GM18519 (cell line): ENCODE measurements around the gene CELA3B.
"Not testable (repeated sequence)": the region's sequence is repeated elsewhere in the genome, so short reads cannot be mapped to it uniquely, and the experiment has no call there.

Experiments used
- ATAC-seq: cut with Tn5 transposase; IDR thresholded peaks from one replicate; pipeline ENCODE4 v1.9.1; 2021; ENCODE audit warnings: mild to moderate bottlenecking, moderate library complexity; ENCODE audit not compliant: unreplicated experiment, low FRiP score

Gene CELA3B

DNA sequence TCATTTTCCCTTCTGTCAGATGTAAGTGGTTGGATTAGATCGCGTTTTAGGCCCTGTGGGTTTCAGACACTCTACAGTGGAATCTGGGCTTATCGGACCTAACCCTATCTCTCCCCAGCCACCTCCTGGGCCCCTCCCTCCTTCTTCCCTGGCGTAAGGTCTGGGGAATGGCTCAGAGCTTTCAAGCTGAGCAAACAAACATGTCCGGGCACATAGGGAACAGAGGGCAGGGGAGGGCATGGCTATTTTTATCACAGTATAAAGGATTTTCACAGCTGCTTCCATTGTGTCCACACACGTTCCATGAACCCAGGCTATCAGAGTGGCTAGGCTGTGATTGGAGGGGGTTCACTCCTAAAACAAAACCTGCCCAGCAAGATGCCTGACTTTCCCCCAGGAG is 2.1 kb upstream of the CELA3B start:
- not testable (repeated sequence) for ATAC-seq

DNA sequence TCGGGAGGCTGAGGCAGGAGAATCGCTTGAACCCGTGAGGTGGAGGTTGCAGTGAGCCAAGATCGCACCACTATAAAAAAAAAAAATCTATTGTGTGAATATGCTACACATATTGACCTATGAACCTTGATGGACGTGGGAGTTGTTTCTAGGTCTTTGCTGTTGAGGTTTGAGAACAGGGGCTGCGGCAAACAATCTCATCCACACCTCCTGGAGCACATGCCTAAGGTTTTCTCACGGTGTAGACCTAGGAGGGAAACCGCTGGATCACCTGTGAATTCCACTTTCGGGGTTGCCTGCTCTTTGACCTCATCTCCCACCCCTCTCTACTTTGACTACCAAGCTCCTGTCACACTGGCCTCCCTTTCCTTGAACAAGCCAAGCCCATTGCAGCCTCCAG is 1.5 kb upstream of the CELA3B start:
- not testable (repeated sequence) for ATAC-seq

DNA sequence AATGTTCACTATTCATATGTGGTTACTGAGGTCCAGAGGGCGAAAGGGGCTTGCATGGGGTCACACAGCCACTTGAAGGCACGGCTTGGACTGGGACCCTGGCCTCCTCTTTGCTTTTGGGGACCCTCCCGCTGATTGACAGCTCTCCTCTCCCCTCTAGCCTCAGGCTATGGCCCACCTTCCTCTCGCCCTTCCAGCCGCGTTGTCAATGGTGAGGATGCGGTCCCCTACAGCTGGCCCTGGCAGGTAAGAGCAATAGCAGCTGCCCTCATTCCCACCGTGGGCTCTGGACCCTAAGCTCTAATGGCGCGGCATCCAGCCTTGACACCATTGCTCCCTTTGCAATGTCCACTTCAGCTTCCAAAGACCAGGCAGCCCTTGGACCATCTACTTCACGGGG is 1.4 kb downstream of the CELA3B start:
- not testable (repeated sequence) for ATAC-seq

DNA sequence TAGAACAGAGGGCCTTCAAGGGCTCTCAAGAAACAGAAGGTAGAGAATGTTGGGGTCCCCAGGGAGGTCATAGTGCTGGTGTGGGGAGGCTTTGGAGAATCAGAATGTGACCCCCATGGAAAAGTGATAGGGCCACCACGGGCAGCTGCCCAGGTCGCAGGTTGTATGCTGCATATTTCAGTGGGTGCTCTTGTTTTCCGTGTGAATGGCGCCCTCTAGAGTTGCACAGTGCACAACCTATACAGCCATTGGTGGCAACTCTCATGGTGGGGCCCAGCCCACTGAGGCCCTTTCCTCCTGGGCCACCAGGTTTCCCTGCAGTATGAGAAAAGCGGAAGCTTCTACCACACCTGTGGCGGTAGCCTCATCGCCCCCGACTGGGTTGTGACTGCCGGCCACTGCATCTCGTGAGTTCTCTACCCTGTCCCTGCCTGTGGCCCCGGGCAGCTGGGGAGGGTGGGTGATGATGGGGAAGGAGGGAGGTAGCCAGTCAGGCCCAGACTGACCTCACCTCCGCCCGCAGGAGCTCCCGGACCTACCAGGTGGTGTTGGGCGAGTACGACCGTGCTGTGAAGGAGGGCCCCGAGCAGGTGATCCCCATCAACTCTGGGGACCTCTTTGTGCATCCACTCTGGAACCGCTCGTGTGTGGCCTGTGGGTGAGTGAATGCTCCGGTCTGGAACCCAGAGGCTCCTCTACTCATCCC is 3.8 kb downstream of the CELA3B start:
- not testable (repeated sequence) for ATAC-seq

DNA sequence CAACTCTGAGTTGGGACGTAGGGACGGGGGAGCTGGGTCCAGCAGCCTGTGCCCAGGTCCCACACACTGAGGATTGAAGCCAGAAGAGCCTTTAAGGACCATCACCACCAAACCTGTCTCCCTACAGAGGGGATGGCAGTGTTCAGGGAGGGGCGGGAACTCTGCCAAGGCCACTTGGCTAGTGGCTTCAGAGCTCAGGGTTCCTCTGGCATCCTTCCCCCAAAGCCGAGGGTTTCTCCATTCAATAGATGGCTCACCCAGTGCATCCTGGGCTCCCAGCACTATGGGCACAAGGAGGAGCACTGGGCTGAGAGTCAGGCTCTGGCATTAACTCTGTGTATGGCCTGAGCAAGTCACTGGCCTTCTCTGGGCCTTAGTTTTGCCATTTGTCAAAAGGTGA is 4.4 kb downstream of the CELA3B start:
- ATAC-seq = not testable (repeated sequence)

DNA sequence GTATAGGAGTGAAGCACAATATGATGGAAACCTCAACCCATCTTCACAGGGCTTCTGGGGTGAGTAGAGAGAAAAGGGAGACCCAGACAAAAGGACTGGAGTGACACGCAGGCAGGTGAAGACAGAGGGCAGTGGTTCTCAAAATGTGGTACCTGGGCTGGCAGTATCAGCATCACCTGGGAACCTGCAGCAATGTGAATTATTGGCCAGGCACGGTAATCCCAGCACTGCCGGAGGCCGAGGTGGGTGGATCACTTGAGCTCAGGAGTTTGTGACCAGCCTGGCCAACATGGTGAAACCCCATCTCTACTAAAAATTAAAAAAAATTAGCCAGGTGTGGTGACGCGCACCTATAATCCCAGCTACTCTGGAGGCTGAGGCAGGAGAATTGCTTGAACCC is 5.3 kb downstream of the CELA3B start:
- not testable (repeated sequence) for ATAC-seq

DNA sequence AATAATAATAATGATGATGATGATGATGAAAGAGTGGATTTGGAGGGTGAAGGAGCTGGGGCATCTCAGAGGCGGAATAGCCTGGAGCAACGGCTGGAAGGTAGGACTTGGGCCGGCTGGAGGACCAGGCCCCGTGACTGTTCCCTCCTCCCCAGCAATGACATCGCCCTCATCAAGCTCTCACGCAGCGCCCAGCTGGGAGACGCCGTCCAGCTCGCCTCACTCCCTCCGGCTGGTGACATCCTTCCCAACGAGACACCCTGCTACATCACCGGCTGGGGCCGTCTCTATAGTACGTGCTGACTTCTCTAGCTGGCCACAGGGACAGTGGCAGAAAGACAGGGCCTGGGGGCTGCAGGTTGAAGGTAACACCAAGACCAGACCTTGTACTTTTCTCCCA is 6.7 kb downstream of the CELA3B start:
- ATAC-seq = not testable (repeated sequence)

DNA sequence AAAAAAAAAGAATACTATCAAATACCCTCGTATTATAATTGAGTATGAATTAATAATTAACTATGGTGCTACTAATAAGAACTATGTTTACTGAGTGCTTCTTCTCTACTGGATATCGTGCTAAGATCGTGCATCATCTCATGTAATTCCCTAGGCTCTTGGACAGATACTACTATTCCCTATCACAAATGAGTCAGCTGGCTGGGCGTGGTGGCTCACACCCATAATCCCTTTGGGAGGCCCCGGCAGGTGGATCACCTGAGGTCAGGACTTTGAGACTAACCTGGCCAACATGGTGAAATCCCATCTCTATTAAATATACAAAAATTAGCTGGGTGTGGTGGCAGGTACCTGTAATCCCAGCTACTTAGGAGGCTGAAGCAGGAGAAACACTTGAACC is 9.1 kb downstream of the CELA3B start:
- ATAC-seq = not testable (repeated sequence)

DNA sequence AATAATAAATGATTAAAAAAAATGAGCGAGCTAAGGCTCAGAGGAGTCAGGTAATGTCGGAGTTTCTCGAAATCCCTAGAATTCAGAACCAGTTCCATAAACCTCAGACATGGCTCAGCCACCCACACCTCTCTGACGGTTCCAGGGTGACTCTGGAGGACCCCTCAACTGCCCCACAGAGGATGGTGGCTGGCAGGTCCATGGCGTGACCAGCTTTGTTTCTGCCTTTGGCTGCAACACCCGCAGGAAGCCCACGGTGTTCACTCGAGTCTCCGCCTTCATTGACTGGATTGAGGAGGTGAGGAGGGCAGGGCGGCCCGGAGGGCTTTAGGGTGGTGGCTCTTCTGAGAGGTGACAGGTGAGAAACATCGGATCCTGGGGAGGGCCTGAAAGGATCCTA is 9.6 kb downstream of the CELA3B start:
- ATAC-seq = not testable (repeated sequence)

DNA sequence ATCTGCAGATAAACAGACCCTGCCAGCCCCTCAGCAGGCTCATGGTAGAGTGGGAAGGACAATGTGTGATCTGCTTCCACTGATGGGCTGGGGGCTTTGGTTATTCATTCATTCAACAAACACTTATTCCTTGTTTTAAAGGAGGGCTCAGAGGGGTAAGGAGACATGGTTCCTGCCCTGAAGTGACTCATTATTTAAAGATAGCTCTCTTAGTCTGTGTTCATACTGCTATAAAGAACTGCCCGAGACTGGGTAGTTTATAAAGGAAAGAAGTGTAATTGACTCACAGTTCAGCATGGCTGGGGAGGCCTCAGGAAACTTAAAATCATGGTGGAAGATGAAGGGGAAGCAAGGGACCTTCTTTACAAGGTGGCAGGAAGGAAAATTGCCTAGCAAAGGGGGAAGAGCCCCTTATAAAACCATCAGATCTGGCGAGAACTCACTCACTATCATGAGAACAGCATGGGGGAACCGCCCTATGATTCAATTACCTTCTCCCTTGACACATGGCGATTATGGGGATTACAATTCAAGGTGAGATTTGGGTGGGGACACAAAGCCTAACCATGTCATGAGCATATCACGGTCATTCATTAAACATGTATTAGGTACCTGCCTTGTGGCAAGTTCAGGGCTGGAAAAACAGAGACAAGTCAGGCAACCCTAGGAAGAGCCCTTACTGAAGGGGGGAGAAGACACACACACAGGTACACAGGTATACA is 13.0 kb downstream of the CELA3B start:
- not testable (repeated sequence) for ATAC-seq

DNA sequence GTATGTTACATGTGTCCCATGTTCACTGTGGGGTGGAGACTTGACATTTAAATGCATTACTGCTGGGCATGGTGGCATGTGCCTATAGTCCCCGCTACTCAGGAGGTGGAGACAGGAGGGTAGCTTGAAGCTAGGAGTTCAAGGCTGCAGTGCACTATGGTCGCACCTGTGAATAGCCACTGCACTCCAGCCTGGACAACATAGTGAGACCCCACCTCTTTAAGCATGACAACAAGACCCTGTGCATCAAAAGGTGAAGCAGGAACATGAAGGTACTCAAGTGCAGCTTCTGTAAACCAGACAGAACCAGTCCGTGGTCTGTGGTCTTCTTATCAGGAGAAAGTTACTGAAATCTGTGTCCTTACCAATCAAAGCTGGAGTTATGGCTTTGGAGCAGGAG is 15.4 kb downstream of the CELA3B start:
- ATAC-seq = not testable (repeated sequence)

DNA sequence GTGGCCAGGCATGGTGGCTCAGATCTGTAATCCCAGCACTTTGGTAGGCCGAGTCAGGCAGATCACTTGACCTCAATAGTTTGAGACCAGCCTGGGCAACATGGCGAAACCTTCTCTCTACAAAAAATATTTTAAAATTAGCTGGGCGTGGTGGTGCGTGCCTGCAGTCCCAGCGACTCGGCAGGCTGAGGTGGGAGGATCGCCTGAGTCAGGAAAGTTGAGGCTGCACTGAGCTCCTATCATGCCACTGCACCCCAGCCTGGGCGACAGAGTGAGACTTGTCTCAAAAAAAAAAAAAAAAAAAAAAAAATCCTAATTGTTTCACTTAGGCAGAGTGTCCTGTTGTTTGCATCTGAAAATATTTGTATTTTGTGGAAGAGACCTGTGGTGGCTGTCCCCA is 17.9 kb downstream of the CELA3B start:
- ATAC-seq = not testable (repeated sequence)

DNA sequence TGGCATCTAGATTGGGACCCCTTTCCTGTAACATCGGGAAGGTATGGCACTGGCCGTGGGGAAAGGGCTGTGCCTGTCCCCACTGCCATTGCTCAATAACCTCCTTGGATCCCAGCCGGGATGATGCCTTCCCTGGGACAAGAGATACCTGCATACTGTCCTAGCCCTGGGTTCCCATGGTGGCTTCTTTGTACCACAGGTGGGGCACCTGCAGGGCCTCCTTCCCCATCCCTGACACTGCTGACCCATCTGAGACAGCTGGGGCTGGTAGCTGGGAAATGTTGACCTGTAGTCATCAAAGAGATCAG is 19.8 kb downstream of the CELA3B start:
- not testable (repeated sequence) for ATAC-seq

DNA sequence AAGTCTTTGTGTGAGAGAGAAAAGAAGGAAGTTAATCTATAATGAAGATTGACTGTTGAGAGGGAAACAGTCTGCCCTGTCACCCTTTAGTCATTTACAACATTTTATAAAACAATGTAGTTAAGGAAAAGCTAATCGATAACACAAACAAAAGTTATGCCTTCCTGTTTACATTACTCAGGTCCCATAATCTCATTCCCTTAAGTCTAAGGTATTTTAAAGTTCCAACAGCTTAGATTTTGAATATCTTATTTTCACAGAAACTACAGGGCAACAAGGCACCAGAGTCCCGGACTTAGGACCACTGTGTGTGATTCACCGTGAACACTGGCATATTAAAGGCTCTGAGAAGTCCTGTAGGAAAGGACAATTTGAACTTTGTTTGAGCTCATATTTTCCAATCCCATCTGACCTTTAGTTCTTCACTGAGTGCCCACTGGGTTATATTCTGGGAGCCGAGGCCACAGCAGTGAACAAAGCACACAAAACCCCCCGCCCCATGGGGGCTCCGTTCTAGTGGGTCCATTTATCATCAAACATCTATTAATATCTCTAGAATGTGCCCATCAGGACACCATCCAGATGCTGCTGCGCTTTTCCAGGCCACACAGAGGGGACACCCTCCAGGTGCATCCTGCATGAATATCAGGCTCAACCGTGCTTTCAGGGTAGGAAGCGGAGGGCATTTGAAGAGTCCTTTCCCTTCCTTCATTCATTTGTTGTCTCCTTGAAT is 21.2 kb downstream of the CELA3B start:
- ATAC-seq = not testable (repeated sequence)

DNA sequence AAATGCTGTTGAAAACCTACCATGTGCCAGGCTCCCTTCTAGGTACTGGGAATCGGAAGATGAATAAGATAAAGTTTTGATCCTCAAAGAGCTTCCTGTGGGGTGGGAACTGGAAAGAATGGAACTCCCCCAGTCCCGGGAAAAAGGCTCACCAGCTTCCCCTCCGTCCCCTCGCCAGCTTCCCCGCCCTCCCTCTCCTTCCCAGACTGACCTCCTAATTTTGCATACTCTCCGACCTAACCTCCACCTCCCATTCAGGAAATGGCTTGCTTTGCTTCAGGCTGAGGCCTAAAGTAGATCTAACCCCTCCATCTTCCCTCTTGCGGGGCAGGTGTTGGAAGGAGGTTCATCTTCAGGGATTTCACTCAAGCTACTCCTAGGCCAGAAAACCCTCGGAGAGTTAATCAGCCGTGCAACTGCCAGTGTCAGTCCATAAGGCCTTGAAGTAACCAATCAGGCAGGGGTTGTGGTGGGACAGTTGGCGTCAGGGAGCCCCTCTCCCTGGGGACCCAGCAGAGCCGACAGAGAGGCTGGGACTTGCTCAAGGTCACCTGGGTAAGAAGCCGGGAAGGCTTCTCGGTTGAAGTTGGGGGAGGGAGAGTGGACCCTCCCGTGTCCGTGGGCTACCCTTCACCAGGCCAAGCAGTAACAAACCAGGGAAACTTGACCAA is 21.9 kb downstream of the CELA3B start:
- not testable (repeated sequence) for ATAC-seq

DNA sequence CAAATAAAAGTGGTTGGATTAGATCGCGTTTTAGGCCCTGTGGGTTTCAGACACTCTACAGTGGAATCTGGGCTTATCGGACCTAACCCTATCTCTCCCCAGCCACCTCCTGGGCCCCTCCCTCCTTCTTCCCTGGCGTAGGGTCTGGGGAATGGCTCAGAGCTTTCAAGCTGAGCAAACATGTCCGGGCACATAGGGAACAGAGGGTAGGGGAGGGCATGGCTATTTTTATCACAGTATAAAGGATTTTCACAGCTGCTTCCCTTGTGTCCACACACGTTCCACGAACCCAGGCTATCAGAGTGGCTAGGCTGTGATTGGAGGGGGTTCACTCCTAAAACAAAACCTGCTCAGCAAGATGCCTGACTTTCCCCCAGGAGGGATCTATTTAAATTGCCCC is 22.8 kb downstream of the CELA3B start:
- ATAC-seq = not testable (repeated sequence)

DNA sequence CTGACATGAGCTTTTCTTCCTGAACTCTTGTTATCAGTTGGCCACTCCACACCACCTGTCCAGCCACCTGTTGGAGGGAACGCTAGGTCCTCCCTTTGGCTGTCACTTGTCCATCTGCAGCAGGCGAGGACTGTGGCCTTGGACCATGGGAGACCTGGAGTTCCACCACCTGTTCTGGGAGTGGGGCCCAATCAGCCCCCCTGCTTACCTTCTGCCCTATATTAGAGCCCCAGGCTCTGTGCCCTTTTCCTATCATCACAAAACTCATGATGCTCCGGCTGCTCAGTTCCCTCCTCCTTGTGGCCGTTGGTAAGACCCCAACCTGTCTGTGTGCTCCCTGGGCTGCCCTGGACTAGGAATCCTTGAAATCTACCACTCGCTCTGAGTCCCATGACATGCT is 24.6 kb downstream of the CELA3B start, which contains the start of gene CELA3A:
CELA3A (plus strand) TSS at position 249 of the 400 bp plus-strand sequence; CDS start at position 267, 18 bp downstream.
- ATAC-seq = no peak

DNA sequence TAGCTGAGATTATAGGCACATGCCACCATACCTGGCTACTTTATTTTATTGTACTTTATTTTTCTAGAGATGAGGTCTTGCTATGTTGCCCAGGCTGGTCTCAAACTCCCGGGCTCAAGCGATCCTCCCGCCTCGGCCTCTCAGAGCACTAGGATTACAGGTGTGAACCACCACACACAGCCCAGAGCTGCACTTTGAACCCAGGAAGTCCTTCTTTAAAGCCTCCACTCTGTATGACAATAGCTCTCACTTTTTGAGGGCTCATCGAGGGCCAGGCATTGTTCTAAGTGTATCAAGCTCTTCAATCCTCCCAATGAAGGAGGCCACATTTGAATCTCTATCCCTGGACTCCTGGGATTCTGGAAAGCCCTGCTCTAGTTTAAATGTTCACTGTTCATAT is 25.6 kb downstream of the CELA3B start:
- not testable (repeated sequence) for ATAC-seq

DNA sequence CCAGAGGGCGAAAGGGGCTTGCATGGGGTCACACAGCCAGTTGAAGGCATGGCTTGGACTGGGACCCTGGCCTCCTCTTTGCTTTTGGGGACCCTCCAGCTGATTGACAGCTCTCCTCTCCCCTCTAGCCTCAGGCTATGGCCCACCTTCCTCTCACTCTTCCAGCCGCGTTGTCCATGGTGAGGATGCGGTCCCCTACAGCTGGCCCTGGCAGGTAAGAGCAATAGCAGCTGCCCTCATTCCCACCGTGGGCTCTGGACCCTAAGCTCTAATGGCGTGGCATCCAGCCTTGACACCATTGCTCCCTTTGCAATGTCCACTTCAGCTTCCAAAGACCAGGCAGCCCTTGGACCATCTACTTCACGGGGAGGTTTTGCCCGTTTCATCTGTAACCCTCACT is 26.1 kb downstream of the CELA3B start:
- ATAC-seq = not testable (repeated sequence)

DNA sequence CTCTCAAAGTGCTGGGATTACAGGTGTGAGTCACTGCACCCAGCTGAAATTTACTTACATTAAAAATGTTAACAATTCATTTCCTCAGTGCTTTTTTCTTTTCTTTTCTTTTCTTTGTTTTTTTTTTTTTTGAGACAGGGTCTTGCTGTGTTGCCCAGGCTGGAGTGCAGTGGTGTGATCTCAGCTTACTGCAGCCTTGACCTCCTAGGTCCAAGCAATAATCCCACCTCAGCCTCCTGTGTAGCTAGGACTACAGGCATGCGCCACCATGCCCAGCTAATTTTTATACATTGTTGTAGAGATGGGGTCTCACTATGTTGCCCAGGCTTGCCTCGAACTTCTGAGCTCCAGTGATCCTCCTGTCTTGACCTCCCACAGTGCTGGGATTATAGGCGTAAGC is 27.1 kb downstream of the CELA3B start:
- ATAC-seq = not testable (repeated sequence)
